AG04449 (cell line): ENCODE measurements around the gene PLAA.

Experiments used
- CTCF ChIA-PET: fragments of 350-600 bp; formaldehyde crosslinking; extraction: SDS; loops from one replicate; lab custom pipeline; 2021; ENCODE audit warnings: antibody characterized with exemption; lab: Yijun Ruan, JAX
- POLR2A ChIA-PET: fragments of 400-600, 350-600 bp; formaldehyde crosslinking; extraction: SDS; loops from one replicate; lab custom pipeline; 2020; ENCODE audit warnings: antibody characterized with exemption, inconsistent platforms; lab: Yijun Ruan, JAX
- DNase-seq: peaks from one replicate; pipeline ENCODE4 v3.0.0-alpha.2; 2010; ENCODE audit warnings: low read depth, low spot score
- H3K4me3 ChIP-seq: 2 replicates; pipeline ENCODE4 v1.5.1; 2011; ENCODE audit warnings: low read depth, mild to moderate bottlenecking, control low read depth, low read length
- TF ChIP-seq, protein P1 (sequence below): IDR thresholded peaks from one replicate; pipeline ENCODE4 v1.5.1; 2011; ENCODE audit warnings: mild to moderate bottlenecking, moderate library complexity, low read length, control low read depth, inconsistent platforms; ENCODE audit not compliant: insufficient read depth; ENCODE audit errors: missing control alignments

The PLAA gene

GRCh38 chr9:26954050-26954508 lies 7.0 kb upstream of the PLAA start:
- POLR2A ChIA-PET = no interaction called here
- TF ChIP-seq, protein P1, sequence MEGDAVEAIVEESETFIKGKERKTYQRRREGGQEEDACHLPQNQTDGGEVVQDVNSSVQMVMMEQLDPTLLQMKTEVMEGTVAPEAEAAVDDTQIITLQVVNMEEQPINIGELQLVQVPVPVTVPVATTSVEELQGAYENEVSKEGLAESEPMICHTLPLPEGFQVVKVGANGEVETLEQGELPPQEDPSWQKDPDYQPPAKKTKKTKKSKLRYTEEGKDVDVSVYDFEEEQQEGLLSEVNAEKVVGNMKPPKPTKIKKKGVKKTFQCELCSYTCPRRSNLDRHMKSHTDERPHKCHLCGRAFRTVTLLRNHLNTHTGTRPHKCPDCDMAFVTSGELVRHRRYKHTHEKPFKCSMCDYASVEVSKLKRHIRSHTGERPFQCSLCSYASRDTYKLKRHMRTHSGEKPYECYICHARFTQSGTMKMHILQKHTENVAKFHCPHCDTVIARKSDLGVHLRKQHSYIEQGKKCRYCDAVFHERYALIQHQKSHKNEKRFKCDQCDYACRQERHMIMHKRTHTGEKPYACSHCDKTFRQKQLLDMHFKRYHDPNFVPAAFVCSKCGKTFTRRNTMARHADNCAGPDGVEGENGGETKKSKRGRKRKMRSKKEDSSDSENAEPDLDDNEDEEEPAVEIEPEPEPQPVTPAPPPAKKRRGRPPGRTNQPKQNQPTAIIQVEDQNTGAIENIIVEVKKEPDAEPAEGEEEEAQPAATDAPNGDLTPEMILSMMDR = no peak
- H3K4me3 ChIP-seq = no peak overlapping the region
- CTCF ChIA-PET = no interaction called here
- DNase-seq = no peak

DNA sequence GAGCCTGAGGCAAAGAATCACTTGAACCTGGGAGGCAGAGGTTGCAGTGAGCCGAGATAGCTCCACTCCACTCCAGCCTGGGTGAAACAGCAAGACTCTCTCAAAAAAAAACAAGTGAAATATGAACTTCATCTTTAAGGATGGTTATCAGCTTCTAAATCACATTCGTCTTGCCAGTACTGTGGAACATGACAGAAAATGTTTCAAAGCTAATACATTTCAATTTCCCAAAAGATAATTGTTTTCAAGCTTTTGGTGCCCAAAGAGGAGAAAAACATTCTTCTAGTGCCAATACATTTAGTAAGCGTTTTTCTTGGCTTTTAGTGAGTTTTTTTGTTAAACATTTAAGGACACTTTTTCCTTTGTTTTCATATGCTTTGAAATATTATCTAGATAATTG lies 4.8 kb upstream of the PLAA start:
- POLR2A ChIA-PET = interaction anchor here (0.5 kb wide), 1 partner anchor 22 kb away, joined by 3 read pairs; no protein-coding TSS in a partner anchor
- TF ChIP-seq, protein P1 = no peak

DNA sequence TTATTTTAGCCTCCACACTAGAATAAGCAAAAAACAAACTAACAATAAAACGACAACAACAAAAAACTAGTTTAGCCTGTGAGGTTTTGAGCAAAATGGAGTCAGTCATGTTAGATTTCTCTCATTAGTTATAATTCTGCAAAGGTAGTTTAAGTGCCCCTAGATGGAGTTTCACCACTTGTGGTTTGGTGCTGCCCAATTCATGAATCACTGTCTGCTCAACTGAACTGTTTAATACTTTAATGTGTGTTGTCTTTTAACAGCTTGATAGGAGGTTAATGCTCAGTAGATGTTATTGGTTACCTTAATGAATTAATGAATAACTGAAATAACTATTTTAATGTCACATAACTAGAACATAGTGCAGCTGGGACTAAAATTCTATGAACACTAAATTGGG lies 3.5 kb upstream of the PLAA start:
- POLR2A ChIA-PET = no interaction called here
- H3K4me3 ChIP-seq = no peak overlapping the region
- CTCF ChIA-PET = no interaction called here
- TF ChIP-seq, protein P1 = no peak
- DNase-seq = no peak

More for the DNA sequence above, 4.8 kb upstream of the PLAA start:
- DNase-seq = no peak
- CTCF ChIA-PET = interaction anchor here (1.6 kb wide), 1 partner anchor 327 kb away, joined by 4 read pairs; no protein-coding TSS in a partner anchor
- H3K4me3 ChIP-seq = no peak overlapping the region

GRCh38 chr9:26949637-26950069 lies 2.6 kb upstream of the PLAA start:
- no peak for DNase-seq
- no peak overlapping the region for H3K4me3 ChIP-seq
- POLR2A ChIA-PET = no interaction called here
- TF ChIP-seq, protein P1 = no peak
- CTCF ChIA-PET = no interaction called here

DNA sequence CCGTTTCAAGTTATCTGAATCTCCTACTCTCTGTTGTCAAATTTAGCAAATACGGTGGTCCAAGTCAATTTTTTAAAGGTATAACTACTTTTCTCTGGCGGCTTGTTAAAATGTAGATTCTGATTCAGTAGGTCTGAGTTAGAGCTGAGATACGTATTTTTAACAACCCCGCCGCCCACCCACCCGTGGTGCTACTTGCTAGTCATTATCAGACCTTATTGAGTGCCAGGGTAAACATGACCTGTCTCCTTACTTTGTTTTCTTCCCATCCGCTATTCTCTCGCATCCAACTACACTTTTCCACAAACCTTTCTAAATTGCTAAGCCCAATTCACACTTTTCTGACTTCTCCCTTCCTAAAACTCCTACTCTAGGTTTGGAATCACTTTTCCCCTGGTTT lies 694 bp upstream of the PLAA start:
- ChIA-PET POLR2A (interaction anchor here (0.8 to 1.8 kb wide), 4 partner anchors 8 to 207 kb away, joined by 3 to 11 read pairs (median 4); partner anchors contain the start of genes CAAP1 and IFT74), CTCF (no interaction called here)
- no peak for DNase-seq
- H3K4me3 ChIP-seq = peak overlapping the region; percentile 94
- TF ChIP-seq, protein P1 = no peak

GRCh38 chr9:26945591-26945990 lies 1.5 kb downstream of the PLAA start:
- ChIA-PET CTCF (no interaction called here), POLR2A (no interaction called here)
- DNase-seq = no peak
- H3K4me3 ChIP-seq = peak overlapping the region; percentile 94
- TF ChIP-seq, protein P1 = no peak
